Epithelial cell of esophagus (primary cell): ENCODE data around the gene MYH15.

Source experiments
- DNase-seq: peaks from one replicate; pipeline ENCODE4 v3.0.0; 2010; ENCODE audit warnings: low read depth
- H3K4me3 ChIP-seq: 2 replicates; pipeline ENCODE4 v1.5.1; 2011; ENCODE audit warnings: mild to moderate bottlenecking, low read length, control low read depth
- TF ChIP-seq, protein P1 (sequence below): IDR thresholded peaks from 2 replicates; pipeline ENCODE4 v1.5.1; 2011; ENCODE audit warnings: low read depth, mild to moderate bottlenecking, low read length, control low read depth, inconsistent platforms; ENCODE audit not compliant: insufficient read depth; ENCODE audit errors: missing control alignments

Gene MYH15

DNA sequence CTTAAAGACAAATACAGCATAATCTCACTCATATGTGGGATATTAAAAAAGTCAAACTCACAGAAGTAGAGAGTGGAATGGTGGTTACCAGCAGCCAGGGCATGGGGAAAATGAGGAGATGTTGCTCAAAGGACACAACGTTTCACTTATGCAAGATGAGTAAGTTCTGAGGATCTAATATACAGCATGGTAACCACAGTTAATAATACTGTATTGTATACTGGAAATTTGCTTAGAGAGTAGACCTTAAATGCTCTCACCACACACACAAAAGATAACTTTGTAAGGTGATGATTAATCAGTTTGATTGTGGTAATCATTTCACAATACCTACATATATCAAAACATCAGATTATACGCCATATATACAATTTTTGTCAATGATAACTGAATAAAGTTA is 60.0 kb downstream of the MYH15 start:
- H3K4me3 ChIP-seq: no peak overlapping the region
- TF ChIP-seq, protein P1, sequence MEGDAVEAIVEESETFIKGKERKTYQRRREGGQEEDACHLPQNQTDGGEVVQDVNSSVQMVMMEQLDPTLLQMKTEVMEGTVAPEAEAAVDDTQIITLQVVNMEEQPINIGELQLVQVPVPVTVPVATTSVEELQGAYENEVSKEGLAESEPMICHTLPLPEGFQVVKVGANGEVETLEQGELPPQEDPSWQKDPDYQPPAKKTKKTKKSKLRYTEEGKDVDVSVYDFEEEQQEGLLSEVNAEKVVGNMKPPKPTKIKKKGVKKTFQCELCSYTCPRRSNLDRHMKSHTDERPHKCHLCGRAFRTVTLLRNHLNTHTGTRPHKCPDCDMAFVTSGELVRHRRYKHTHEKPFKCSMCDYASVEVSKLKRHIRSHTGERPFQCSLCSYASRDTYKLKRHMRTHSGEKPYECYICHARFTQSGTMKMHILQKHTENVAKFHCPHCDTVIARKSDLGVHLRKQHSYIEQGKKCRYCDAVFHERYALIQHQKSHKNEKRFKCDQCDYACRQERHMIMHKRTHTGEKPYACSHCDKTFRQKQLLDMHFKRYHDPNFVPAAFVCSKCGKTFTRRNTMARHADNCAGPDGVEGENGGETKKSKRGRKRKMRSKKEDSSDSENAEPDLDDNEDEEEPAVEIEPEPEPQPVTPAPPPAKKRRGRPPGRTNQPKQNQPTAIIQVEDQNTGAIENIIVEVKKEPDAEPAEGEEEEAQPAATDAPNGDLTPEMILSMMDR: no peak
- DNase-seq: peak; percentile 22

DNA sequence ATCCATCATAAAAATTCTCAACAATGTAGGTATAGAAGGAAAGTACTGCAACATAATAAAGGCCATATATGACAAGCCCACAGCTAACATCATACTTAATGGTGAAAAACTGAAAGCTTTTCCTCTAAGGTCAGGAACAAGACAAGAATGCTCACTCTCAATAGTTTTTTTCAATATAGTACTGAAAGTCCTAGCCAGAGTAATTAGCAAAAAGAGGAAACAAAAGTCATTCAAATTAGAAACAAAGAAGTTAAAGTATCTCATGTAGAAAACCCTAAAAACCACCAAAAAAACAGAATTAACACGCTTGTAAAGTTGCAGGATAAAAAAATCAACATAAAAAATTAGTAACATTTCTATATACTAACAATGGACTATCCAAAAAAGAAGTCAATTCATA is 61.8 kb downstream of the MYH15 start:
- DNase-seq: no peak
- TF ChIP-seq, protein P1: no peak
- no peak overlapping the region for H3K4me3 ChIP-seq

GRCh38 chr3:108447096-108447847 is 63.1 kb downstream of the MYH15 start:
- TF ChIP-seq, protein P1: no peak
- no peak for DNase-seq
- H3K4me3 ChIP-seq: no peak overlapping the region

DNA sequence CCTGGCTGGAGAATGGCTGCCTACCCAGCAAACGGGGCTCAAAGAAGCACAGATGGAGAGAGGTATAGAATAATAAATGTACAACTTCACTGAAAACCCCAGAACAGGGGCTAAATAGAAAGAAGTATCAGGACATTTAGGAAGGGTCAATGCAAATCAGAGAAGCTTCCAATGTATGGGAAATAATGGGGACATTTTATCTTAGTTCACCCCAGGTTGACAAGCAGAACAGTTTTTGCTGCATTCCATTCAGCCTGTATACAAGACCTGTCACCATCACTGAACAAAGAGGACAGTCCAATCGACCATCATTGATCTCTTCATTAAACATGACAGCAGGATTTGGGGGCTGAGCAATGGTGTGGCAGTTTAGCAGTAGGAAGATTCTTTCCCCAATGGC is 68.1 kb downstream of the MYH15 start:
- TF ChIP-seq, protein P1: no peak
- DNase-seq: no peak
- H3K4me3 ChIP-seq: no peak overlapping the region

GRCh38 chr3:108441518-108441917 is 68.9 kb downstream of the MYH15 start:
- H3K4me3 ChIP-seq: no peak overlapping the region
- TF ChIP-seq, protein P1: no peak
- DNase-seq: no peak

DNA sequence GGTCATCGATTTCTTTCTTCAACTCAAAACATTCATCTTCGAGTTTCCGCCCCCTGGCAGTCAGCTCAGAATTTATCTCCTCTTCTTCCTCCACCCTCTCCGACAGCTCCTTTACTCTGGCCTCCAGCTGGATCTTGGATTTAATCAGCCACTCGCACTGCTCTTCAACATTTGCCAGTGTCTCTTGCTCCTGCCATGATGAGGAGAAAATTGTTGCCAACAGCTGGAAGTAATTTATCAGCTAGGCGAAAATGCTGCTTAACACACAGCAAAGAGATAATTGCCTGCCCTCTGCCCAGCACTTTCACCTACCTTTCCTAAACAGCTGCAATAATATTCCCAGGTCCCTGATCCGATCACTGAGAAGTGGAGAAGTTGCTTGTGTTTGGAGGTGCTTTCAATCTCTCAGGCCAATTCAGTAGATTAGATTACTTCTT is 69.3 kb downstream of the MYH15 start:
- no peak overlapping the region for H3K4me3 ChIP-seq
- no peak for DNase-seq
- TF ChIP-seq, protein P1: no peak

GRCh38 chr3:108438542-108438941 is 71.9 kb downstream of the MYH15 start:
- TF ChIP-seq, protein P1: no peak

More at GRCh38 chr3:108438542-108438941, 71.9 kb downstream of the MYH15 start:
- DNase-seq: no peak
- no peak overlapping the region for H3K4me3 ChIP-seq
